GM19193 (cell line): ENCODE measurements around the gene ACOX2.

ENCODE experiments used
- POLR2A ChIP-seq: IDR thresholded peaks from 4 replicates; pipeline ENCODE4 v1.6.1; 2011; ENCODE audit not compliant: insufficient read depth, insufficient read length; ENCODE audit errors: extremely low read depth

ACOX2 gene

DNA sequence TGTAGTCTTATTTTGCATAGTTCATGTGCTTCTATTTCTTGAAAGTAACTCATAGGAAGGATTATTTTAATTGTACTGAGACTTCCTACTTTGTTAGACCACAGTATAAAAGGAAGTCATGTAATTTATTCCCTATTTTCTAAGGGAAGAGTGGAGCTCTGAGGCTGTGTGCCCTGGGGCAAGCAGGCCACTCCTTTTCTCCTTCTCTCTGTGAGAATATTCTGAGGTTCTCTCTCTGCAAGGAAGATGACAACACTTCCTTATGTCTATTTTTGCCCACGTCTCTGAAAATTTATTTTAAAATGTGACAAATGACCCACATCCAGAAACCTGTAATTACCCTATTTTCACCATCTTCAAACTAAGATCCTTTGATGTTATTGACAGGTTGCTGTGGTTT lies 34.1 kb downstream of the ACOX2 start:
- TF ChIP-seq POLR2A: no peak

- no peak for TF ChIP-seq POLR2A
Observed at GRCh38 chr3:58497097-58497496, 39.9 kb downstream of the ACOX2 start.

DNA sequence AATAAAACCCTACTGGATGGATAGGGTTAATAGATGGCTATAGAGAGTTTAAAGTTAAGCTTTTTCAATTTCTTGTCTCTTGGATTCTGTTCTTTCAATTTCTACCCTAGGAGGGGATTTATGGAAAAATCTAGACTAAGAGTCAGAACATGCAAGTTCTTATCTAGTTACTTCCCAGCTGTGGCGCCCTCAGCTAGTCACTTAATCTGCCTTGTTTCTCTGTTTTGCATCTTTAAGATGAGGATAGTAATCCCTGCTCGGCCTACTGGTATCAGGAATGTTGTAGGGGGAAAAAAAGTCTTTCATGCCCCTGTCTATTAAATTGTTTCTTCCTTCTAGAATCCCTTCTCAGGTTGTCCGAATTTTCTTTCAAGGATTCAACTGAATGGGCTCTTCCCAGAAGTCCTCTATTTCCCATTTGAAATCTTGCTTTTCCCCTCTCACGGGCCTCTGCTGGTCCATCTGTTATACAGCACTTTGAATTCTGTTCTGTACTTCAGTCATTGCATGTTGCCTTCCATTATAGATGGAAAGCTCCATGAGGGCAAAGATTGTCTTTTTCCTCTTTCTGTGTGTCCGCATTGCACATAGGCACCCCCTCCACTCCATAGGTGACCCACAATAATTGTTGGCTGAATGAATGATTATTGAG lies 40.7 kb downstream of the ACOX2 start:
- TF ChIP-seq POLR2A: no peak

GRCh38 chr3:58495101-58495500 lies 41.9 kb downstream of the ACOX2 start:
- no peak for TF ChIP-seq POLR2A

DNA sequence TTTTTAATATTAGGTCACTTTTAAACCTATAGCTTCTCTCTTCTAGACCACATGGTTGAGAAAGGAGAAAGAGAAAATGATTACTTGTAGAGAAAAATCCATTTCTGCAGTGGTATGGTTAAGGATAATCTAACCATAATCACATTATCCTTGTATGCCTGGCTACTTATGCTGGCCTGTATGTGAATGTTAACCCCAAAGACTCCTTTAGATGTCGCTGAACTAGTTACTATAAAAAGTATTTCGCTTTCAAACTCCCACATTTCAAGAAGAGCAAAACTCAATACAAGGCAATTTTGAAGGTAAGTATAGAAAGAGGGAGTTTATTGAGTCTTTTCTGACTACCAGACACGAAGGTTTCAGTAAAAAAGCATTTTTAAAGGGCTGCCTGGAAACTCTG lies 42.9 kb downstream of the ACOX2 start:
- no peak for TF ChIP-seq POLR2A

- TF ChIP-seq POLR2A: no peak
Observed at GRCh38 chr3:58492494-58492905, 44.5 kb downstream of the ACOX2 start.

DNA sequence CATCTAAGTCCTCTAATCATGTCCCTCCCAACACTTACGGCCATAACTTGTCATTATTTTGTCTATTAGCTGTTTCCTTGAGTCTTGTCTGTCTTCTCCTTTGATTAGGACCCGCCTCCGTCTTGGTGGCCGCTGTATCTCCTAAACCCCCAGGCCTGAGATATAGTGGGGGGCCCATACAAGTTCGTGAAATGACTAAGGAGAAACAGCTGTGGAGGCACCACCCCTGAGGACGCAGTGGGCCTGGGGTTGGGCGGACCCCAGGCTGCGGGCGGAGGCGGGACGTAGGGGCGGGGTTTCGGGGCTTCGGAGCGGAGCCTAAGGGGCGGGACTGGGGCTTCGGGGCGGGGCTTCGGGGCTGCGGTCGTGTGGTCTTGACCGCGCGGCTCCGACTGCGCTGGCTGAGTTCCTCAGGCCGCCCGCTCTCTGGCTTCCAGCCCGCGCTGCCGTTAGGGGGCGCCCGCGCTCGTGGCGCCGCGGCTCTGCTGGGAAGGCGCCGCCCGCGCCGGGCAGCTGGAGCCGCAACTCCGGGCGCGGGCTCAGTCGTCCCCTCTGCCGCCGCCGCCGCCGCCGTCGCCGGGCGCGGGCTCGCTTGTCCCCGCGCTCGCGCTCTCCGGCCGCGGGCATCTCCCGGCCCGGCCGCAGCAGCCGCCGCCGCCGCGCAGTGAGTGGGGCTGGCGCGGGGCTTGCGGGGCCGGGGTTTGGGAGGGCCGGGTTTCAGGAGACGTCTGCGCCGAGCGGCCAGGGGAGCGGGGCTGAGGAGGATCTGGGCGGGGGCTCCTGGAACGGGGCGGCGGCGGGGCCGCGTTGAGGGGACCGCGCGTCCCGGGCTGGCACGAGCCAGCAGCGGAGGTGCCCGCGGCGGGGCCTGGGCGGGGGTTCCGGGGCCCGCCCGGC lies 45.2 kb downstream of the ACOX2 start, which contains the start of gene KCTD6:
TSS of gene KCTD6 (plus strand) at position 591 of the 897 bp plus-strand sequence. CDS start 6,660 bp downstream, outside the sequence.
- TF ChIP-seq POLR2A: peak; percentile 47

GRCh38 chr3:58490860-58491501 lies 46.0 kb downstream of the ACOX2 start:
- TF ChIP-seq POLR2A: no peak

GRCh38 chr3:58488967-58489366 lies 48.0 kb downstream of the ACOX2 start:
- TF ChIP-seq POLR2A: no peak

GRCh38 chr3:58487140-58487886 lies 49.7 kb downstream of the ACOX2 start:
- no peak for TF ChIP-seq POLR2A

- no peak for TF ChIP-seq POLR2A
Observed at GRCh38 chr3:58485801-58486435, 51.1 kb downstream of the ACOX2 start.

DNA sequence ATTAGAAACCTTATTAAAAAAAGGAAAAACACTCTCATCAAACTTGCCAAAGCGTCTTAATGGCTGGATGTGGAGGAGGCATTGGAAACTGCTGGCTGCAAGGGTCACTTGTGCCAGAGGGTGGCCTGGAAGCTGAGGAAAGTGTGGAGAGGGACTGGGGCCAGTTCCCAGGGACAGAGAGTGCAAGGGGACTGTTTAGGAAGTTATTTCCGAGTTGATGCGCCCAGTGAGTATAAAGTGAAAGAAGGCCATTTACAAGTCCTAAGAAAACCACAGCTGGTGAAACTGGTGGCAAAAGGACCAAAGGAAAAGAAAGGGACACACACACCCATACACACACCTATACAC lies 52.3 kb downstream of the ACOX2 start:
- TF ChIP-seq POLR2A: no peak

DNA sequence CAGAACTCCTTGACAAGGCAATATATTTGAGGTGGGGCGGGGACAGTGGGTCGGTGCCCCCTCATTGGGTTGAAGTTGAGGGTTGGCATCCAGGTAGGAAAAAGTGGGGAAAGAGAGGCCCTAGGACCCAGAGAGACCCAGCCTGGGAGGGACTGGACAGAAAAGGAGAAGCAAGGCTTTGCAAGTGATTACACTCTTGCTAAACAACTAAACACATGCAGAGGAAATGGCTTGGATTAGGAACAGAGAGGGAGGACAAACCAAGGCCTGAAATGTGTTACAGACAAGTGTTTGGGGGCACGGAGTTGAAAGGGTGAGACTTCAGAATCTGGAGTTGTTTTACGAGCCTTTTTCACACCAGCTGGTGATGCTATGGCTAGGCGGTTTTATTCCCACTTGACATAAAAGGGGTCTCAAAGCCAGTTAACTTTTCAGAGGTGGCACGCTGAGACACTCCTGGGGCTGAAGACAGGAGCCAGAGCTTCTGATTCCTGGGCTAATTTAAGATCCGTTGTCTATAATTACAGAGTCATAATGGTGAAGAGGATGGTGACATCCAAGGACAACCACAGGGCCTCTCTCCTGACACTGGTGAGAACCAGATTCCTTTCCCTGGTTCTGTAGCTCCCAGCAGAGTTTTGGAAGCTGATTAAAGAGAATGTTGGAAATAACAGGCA lies 52.8 kb downstream of the ACOX2 start:
- TF ChIP-seq POLR2A: no peak

DNA sequence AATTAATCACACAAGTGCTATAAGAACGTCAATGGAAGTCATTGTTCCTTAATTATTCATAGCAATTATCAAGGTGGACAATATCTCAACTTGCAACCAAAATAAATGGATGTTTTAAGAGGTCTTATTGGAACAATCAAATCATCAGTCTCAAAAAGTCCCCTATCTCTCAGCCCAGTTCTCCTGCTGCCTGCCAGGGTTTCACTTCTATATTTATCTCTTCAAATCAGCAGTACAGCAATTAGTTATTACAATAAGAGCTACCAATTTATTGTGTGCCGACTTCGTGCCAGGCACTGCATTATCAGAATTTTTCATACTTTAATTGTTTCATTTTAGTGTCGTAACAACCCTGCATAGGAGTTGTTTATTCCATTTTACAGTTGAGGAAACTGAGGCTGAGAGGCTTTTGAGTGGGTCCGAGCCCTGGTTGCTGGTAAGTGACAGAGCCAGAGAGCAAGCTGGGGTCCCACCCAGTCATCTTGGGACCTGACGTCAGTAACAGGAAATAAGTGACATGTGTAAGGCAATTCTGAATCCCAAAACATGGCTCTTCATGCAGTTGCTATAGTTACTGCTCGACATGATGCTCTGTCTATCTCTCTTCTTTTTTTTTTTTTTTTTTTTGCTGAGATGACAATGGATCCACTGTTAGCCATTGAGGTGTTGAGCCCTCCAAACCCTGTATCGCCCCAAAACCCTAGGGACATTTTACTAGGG lies 53.9 kb downstream of the ACOX2 start:
- no peak for TF ChIP-seq POLR2A

DNA sequence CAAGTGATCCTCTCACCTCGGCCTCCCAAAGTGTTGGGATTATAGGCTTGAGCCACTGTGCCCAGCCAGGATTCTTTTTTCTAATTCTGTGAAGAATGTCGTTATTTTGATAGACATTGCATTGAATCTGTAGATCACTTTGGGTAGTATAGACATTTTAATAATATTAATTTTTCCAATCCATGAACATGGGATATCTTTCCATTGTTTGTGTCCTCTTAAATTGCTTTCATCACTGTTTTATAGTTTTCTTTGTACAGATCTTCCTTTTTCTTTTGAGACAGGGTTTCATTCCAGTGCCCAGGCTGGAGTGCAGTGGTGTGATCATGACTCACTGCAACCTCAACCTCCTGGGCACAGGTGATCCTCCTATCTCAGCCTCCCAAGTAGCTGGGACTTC lies 56.7 kb downstream of the ACOX2 start:
- no peak for TF ChIP-seq POLR2A
